Smooth muscle cell (in vitro differentiated cells): ENCODE results near the gene MICALL1. TPM values are rescaled to one million over a fixed set of nuclear protein-coding genes. Genes with fewer than 3 reads are reported as not detected.

ENCODE experiments used
- DNase-seq: peaks from one replicate; lab custom pipeline; 2025; ENCODE audit not compliant: unreplicated experiment; lab: John Stamatoyannopoulos, UW
- H2AFZ ChIP-seq: fragments of 200-600 bp; sonication (generic); 2 replicates; pipeline ENCODE4 v1.6.0; 2016; ENCODE audit warnings: antibody characterized with exemption, low read depth, mild to moderate bottlenecking
- H3F3A ChIP-seq: fragments of 200-600 bp; sonication (generic); 2 replicates; pipeline ENCODE4 v1.6.0; 2017; ENCODE audit warnings: antibody characterized with exemption, low read depth
- H3K27ac ChIP-seq: fragments of 200-600 bp; sonication (generic); 2 replicates; pipeline ENCODE4 v1.5.1; 2016; ENCODE audit warnings: low read depth, mild to moderate bottlenecking
- H3K27me3 ChIP-seq: fragments of 200-600 bp; sonication (generic); 2 replicates; pipeline ENCODE4 v1.6.1; 2016; ENCODE audit warnings: low read depth, mild to moderate bottlenecking
- H3K36me3 ChIP-seq: fragments of 200-600 bp; sonication (generic); 2 replicates; pipeline ENCODE4 v1.5.1; 2016; ENCODE audit warnings: low read depth
- H3K4me1 ChIP-seq: fragments of 200-600 bp; sonication (generic); 2 replicates; pipeline ENCODE4 v1.5.1; 2016; ENCODE audit warnings: low read depth
- H3K4me2 ChIP-seq: fragments of 200-600 bp; sonication (generic); 2 replicates; pipeline ENCODE4 v1.6.0; 2016; ENCODE audit warnings: mild to moderate bottlenecking
- H3K4me3 ChIP-seq: fragments of 200-600 bp; sonication (generic); 2 replicates; pipeline ENCODE4 v1.5.1; 2016; ENCODE audit warnings: mild to moderate bottlenecking
- H3K79me2 ChIP-seq: fragments of 200-600 bp; sonication (generic); 2 replicates; pipeline ENCODE4 v1.6.0; 2016; ENCODE audit warnings: low read depth, mild to moderate bottlenecking
- H3K9ac ChIP-seq: fragments of 200-600 bp; sonication (generic); 2 replicates; pipeline ENCODE4 v1.6.0; 2016; ENCODE audit warnings: low read depth
- H3K9me3 ChIP-seq: fragments of 200-600 bp; sonication (generic); replicated peaks from 2 replicates; pipeline ENCODE4 v1.5.1; 2016; ENCODE audit warnings: low read depth
- H4K20me1 ChIP-seq: fragments of 200-600 bp; sonication (generic); 2 replicates; pipeline ENCODE4 v1.6.0; 2016; ENCODE audit warnings: low read depth
- WGBS: methylation state at CpG from one replicate; pipeline ENCODE4 v1.1.7; 2016; ENCODE audit warnings: low lambda C conversion rate; 5-methylcytosine and 5-hydroxymethylcytosine counted together
- polyA plus RNA-seq: library from polyadenylated mRNA; unstranded; fragments of >200 nt; fragmentation: Nextera tagmentation; extraction: Ambion mirVana; gene quantifications from 2 replicates; pipeline ENCODE4 v1.2.1, GENCODE V29; 2016
- total RNA-seq: library from RNA; depleted of rRNA; stranded (reverse); fragments of >200 nt; gene quantifications from 2 replicates; pipeline ENCODE4 v1.2.3, GENCODE V29; 2014
- TF ChIP-seq, protein P1 (sequence below): fragments of 200-600 bp; sonication (generic); IDR thresholded peaks from 2 replicates; pipeline ENCODE4 v1.5.1; 2017; ENCODE audit warnings: borderline replicate concordance, mild to moderate bottlenecking, antibody characterized with exemption; ENCODE audit not compliant: insufficient read depth, poor library complexity, severe bottlenecking

MICALL1 gene
- total and polyA plus RNA-seq, 2 experiments from 2014 or later, result 8.7 to 24.9 TPM

DNA sequence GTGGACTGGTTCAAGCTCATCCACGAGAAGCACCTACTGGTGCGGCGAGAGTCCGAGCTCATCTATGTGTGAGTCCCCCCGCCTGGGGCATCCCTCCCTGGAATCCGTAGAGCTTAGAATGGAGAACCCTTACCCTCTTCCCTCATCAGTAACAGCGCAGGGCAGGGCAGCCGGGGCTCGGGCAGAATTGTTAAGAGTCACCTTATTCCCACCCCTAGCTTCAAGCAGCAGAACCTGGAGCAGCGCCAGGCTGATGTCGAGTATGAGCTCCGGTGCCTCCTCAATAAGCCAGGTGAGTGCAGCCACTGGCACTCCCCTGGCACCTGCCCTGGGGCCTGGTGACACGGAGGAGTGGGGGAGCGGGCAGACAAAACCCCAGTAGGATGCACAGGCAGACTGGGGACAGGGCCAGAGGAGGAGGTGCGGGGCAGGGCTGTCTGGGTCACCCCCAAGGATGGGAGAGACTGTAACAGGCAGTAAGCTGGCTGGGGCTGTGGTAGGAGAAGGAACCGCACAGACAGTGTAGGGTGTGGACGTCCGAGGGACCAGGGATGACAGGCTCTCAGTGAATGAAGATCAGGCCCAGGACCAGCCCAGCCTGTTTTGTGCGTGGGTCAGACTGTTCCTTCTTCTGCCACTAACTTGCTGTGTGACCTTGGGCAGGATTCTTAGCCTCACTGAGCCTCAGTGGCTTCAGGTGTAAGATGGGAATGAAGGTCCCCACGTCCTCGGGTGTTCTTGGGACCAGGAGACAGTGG is 26.9 kb downstream of the MICALL1 start:
- no peak overlapping the region for H3K9ac ChIP-seq
- no peak for DNase-seq
- H3K79me2 ChIP-seq, result no peaks in the 10 kb centered on the region
- H3K36me3 ChIP-seq, result peaks cover 4% of the 10 kb centered on the region
- peaks cover 5% of the 10 kb centered on the region for H3F3A ChIP-seq
- no peak overlapping the region for H2AFZ ChIP-seq
- H3K9me3 ChIP-seq, result no peaks in the 10 kb centered on the region
- WGBS, result 91% methylated on average over 21 of the region's 21 CpGs
- TF ChIP-seq, protein P1, sequence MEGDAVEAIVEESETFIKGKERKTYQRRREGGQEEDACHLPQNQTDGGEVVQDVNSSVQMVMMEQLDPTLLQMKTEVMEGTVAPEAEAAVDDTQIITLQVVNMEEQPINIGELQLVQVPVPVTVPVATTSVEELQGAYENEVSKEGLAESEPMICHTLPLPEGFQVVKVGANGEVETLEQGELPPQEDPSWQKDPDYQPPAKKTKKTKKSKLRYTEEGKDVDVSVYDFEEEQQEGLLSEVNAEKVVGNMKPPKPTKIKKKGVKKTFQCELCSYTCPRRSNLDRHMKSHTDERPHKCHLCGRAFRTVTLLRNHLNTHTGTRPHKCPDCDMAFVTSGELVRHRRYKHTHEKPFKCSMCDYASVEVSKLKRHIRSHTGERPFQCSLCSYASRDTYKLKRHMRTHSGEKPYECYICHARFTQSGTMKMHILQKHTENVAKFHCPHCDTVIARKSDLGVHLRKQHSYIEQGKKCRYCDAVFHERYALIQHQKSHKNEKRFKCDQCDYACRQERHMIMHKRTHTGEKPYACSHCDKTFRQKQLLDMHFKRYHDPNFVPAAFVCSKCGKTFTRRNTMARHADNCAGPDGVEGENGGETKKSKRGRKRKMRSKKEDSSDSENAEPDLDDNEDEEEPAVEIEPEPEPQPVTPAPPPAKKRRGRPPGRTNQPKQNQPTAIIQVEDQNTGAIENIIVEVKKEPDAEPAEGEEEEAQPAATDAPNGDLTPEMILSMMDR, result no peak
- peak overlapping the region; percentile 71 for H3K27ac ChIP-seq
- H3K4me3 ChIP-seq, result no peak overlapping the region
- H4K20me1 ChIP-seq, result peaks cover 24% of the 10 kb centered on the region
- no peaks in the 10 kb centered on the region for H3K4me1 ChIP-seq
- H3K27me3 ChIP-seq, result no peaks in the 10 kb centered on the region
- H3K4me2 ChIP-seq, result no peak overlapping the region

DNA sequence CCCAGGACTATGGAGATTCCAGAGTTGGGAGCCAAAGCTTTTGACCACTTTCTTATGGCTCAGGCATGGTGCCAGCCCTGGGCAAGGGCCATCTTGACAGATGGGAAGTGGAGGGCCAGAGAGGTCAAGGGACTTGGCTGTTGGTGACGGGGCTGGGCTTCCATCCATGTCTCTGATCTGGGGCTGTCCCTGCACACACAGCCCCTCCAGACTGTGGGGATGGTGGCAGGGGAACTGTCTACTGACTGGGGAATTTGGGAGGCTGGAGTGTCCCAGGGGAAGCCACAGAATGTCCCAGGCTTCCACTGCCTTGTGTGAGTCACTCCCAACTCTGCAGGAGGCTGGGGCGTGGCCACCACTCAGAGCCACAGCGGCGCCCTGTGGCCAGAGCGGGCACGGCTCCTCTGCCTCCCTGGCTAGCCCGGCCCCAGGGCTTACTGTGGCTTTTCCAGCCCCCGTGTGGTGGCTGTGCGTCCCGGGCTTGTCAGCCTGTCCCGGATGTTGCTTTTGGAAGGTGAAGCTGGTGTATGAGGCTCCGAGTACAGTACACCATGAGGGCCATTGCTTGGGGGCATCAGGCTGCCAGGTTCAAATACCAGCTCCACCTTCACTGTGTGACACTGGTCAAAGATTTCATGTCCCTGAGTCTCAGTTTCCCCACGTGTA is 27.7 kb downstream of the MICALL1 start:
- Histone ChIP-seq H3F3A (peaks cover 5% of the 10 kb centered on the region), H3K27me3 (no peaks in the 10 kb centered on the region), H3K9me3 (no peaks in the 10 kb centered on the region), H4K20me1 (peaks cover 28% of the 10 kb centered on the region), H3K4me3 (no peak overlapping the region), H3K4me2 (peak overlapping the region; percentile 43), H3K9ac (peak overlapping the region; percentile 17), H3K79me2 (no peaks in the 10 kb centered on the region), H2AFZ (no peak overlapping the region), H3K36me3 (peaks cover under 1% of the 10 kb centered on the region), H3K4me1 (no peaks in the 10 kb centered on the region), H3K27ac (peak overlapping the region; percentile 71)
- 14% methylated on average over 13 of the region's 13 CpGs for WGBS
- DNase-seq, result peak; percentile 65
- TF ChIP-seq, protein P1, result peak; percentile 78

DNA sequence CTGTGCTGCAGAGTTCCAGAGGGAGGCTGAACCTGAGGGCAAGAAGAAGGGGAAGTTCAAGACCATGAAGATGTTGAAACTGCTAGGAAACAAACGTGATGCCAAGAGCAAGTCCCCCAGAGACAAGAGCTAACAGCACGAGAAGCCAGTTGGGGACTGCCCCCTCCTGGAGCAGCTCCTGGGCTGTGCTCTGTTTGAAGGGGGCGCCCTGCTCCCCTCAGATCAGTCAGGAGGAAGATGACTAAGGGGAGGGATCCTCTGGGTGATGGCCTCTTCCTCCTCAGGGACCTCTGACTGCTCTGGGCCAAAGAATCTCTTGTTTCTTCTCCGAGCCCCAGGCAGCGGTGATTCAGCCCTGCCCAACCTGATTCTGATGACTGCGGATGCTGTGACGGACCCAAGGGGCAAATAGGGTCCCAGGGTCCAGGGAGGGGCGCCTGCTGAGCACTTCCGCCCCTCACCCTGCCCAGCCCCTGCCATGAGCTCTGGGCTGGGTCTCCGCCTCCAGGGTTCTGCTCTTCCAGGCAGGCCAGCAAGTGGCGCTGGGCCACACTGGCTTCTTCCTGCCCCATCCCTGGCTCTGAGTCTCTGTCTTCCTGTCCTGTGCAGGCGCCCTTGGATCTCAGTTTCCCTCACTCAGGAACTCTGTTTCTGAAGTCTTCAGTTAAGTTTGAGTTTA is 34.7 kb downstream of the MICALL1 start:
- Histone ChIP-seq H4K20me1 (peaks cover 4% of the 10 kb centered on the region), H3K79me2 (no peaks in the 10 kb centered on the region), H3K4me2 (no peak overlapping the region), H3K36me3 (no peaks in the 10 kb centered on the region), H3K9me3 (no peaks in the 10 kb centered on the region), H3K4me1 (no peaks in the 10 kb centered on the region), H3K9ac (no peak overlapping the region), H3K27me3 (no peaks in the 10 kb centered on the region), H3K4me3 (no peak overlapping the region), H3F3A (no peaks in the 10 kb centered on the region), H3K27ac (no peak overlapping the region), H2AFZ (no peak overlapping the region)
- 95% methylated on average over 12 of the region's 12 CpGs for WGBS
- no peak for DNase-seq
- TF ChIP-seq, protein P1, result no peak
